Neural progenitor cell (in vitro differentiated cells): Measurements from ENCODE around the gene KRTAP2-1. TPM values are rescaled to one million over a fixed set of nuclear protein-coding genes. Genes with fewer than 3 reads are reported as not detected.

ENCODE experiments used
- DNase-seq: peaks from one replicate; pipeline ENCODE4 v3.0.0-alpha.2; 2016; ENCODE audit warnings: low spot score
- H2AFZ ChIP-seq: fragments of 200-600 bp; sonication (generic); replicated peaks from 2 replicates; pipeline ENCODE4 v1.6.1; 2016; ENCODE audit warnings: antibody characterized with exemption
- H3F3A ChIP-seq: fragments of 200-600 bp; sonication (generic); 2 replicates; pipeline ENCODE4 v1.6.1; 2016; ENCODE audit warnings: antibody characterized with exemption, low read depth
- H3K27ac ChIP-seq: fragments of 200-600 bp; sonication (generic); 2 replicates; pipeline ENCODE4 v1.5.1; 2016; ENCODE audit warnings: mild to moderate bottlenecking
- H3K27me3 ChIP-seq: fragments of 200-600 bp; sonication (generic); 2 replicates; pipeline ENCODE4 v1.6.1; 2016; ENCODE audit warnings: mild to moderate bottlenecking, moderate library complexity
- H3K36me3 ChIP-seq: fragments of 200-600 bp; sonication (generic); 2 replicates; pipeline ENCODE4 v1.5.1; 2016
- H3K4me1 ChIP-seq: fragments of 200-600 bp; sonication (generic); 2 replicates; pipeline ENCODE4 v1.6.1; 2016; ENCODE audit warnings: mixed run types
- H3K4me2 ChIP-seq: fragments of 200-600 bp; sonication (generic); 2 replicates; pipeline ENCODE4 v1.6.1; 2016
- H3K4me3 ChIP-seq: fragments of 200-600 bp; sonication (generic); 2 replicates; pipeline ENCODE4 v1.5.1; 2016
- H3K79me2 ChIP-seq: fragments of 200-600 bp; sonication (generic); 2 replicates; pipeline ENCODE4 v1.6.1; 2016; ENCODE audit warnings: low read depth
- H3K9ac ChIP-seq: fragments of 200-600 bp; sonication (generic); 2 replicates; pipeline ENCODE4 v1.6.1; 2016
- H3K9me3 ChIP-seq: fragments of 200-600 bp; sonication (generic); 2 replicates; pipeline ENCODE4 v1.5.1; 2016; ENCODE audit warnings: low read depth
- H4K20me1 ChIP-seq: fragments of 200-600 bp; sonication (generic); 2 replicates; pipeline ENCODE4 v1.6.1; 2016; ENCODE audit warnings: low read depth
- H3K27ac Mint-ChIP-seq: 3 replicates; pipeline ENCODE4 v1.8.0; 2021; ENCODE audit warnings: mixed read lengths
- H3K27me3 Mint-ChIP-seq: 2 replicates; pipeline ENCODE4 v1.8.0; 2022; ENCODE audit warnings: low read depth, mild to moderate bottlenecking, inconsistent platforms, moderate library complexity, mixed read lengths; ENCODE audit not compliant: insufficient read depth
- H3K36me3 Mint-ChIP-seq: 3 replicates; pipeline ENCODE4 v1.8.0; 2021; ENCODE audit warnings: mixed read lengths
- H3K4me1 Mint-ChIP-seq: 3 replicates; pipeline ENCODE4 v1.8.0; 2021; ENCODE audit warnings: mixed read lengths
- H3K4me3 Mint-ChIP-seq: 3 replicates; pipeline ENCODE4 v1.8.0; 2021; ENCODE audit warnings: mild to moderate bottlenecking, moderate library complexity, mixed read lengths
- H3K9me3 Mint-ChIP-seq: 3 replicates; pipeline ENCODE4 v1.8.0; 2020; ENCODE audit warnings: mixed read lengths
- CTCF ChIP-seq: fragments of 200-600 bp; sonication (generic); IDR thresholded peaks from 2 replicates; pipeline ENCODE4 v1.5.1; 2017; ENCODE audit warnings: antibody characterized with exemption, mild to moderate bottlenecking
- EZH2 ChIP-seq: fragments of 200-600 bp; sonication (generic); IDR thresholded peaks from 2 replicates; pipeline ENCODE4 v1.6.1; 2017; ENCODE audit warnings: antibody characterized with exemption, mild to moderate bottlenecking, moderate library complexity
- EZH2phosphoT487 ChIP-seq: fragments of 200-600 bp; sonication (generic); IDR thresholded peaks from 2 replicates; pipeline ENCODE4 v1.6.1; 2017; ENCODE audit warnings: antibody characterized with exemption
- total RNA-seq: library from RNA; depleted of rRNA; stranded (reverse); fragments of >200 nt; gene quantifications from 2 replicates; pipeline ENCODE4 v1.2.3, GENCODE V29; 2015; ENCODE audit warnings: low replicate concordance

The KRTAP2-1 gene
- total RNA-seq, 1 donor from 2014 or later, result not detected

- Histone ChIP-seq H3K4me1 (no peaks in the 10 kb centered on the region), H3K9me3 (no peaks in the 10 kb centered on the region), H3K27ac (no peak overlapping the region), H3K4me3 (no peak overlapping the region), H3K79me2 (no peaks in the 10 kb centered on the region), H3K4me2 (no peak overlapping the region), H3K36me3 (no peaks in the 10 kb centered on the region), H3K9ac (no peak overlapping the region), H3K27me3 (no peaks in the 10 kb centered on the region), H2AFZ (peak overlapping the region; percentile 1), H4K20me1 (no peaks in the 10 kb centered on the region), H3F3A (no peaks in the 10 kb centered on the region)
- TF ChIP-seq EZH2phosphoT487, result no peak
- TF ChIP-seq CTCF, result no peak
- no peak for TF ChIP-seq EZH2
- no peak for DNase-seq
- Mint-ChIP-seq H3K27ac (no peak overlapping the region), H3K4me3 (no peak overlapping the region), H3K9me3 (no peaks in the 10 kb centered on the region), H3K4me1 (no peaks in the 10 kb centered on the region), H3K27me3 (no peaks in the 10 kb centered on the region), H3K36me3 (no peaks in the 10 kb centered on the region)
These were observed 30.4 kb downstream of the KRTAP2-1 start for GRCh38 chr17:41016578-41017215.

GRCh38 chr17:41015454-41015853, 31.7 kb downstream of the KRTAP2-1 start:
- no peak overlapping the region for H2AFZ ChIP-seq
- H3K4me1 Mint-ChIP-seq, result no peaks in the 10 kb centered on the region

GRCh38 chr17:41013606-41014005, 33.5 kb downstream of the KRTAP2-1 start:
- no peaks in the 10 kb centered on the region for H3K27me3 Mint-ChIP-seq

More at GRCh38 chr17:41015454-41015853, 31.7 kb downstream of the KRTAP2-1 start:
- H3K36me3 Mint-ChIP-seq, result no peaks in the 10 kb centered on the region
- no peak for TF ChIP-seq EZH2
- no peak for TF ChIP-seq CTCF
- TF ChIP-seq EZH2phosphoT487, result no peak
- H3K9me3 Mint-ChIP-seq, result no peaks in the 10 kb centered on the region
- H3K4me1 ChIP-seq, result no peaks in the 10 kb centered on the region
- H3K27ac ChIP-seq, result no peak overlapping the region
- no peaks in the 10 kb centered on the region for H3K27me3 ChIP-seq
- no peaks in the 10 kb centered on the region for H3K9me3 ChIP-seq
- no peak overlapping the region for H3K4me3 Mint-ChIP-seq
- no peak overlapping the region for H3K4me2 ChIP-seq
- H4K20me1 ChIP-seq, result no peaks in the 10 kb centered on the region
- no peaks in the 10 kb centered on the region for H3K36me3 ChIP-seq
- H3K9ac ChIP-seq, result no peak overlapping the region
- no peak overlapping the region for H3K4me3 ChIP-seq
- no peak overlapping the region for H3K27ac Mint-ChIP-seq
- H3K79me2 ChIP-seq, result no peaks in the 10 kb centered on the region
- no peaks in the 10 kb centered on the region for H3K27me3 Mint-ChIP-seq
- no peaks in the 10 kb centered on the region for H3F3A ChIP-seq
- no peak for DNase-seq

GRCh38 chr17:41013181-41013580, 33.9 kb downstream of the KRTAP2-1 start:
- no peaks in the 10 kb centered on the region for H4K20me1 ChIP-seq
- H3K9me3 ChIP-seq, result no peaks in the 10 kb centered on the region
- Mint-ChIP-seq H3K36me3 (no peaks in the 10 kb centered on the region), H3K4me1 (no peaks in the 10 kb centered on the region), H3K9me3 (no peaks in the 10 kb centered on the region), H3K27ac (no peak overlapping the region), H3K4me3 (no peak overlapping the region), H3K27me3 (no peaks in the 10 kb centered on the region)
- no peaks in the 10 kb centered on the region for H3F3A ChIP-seq
- H3K36me3 ChIP-seq, result no peaks in the 10 kb centered on the region
- H2AFZ ChIP-seq, result peak overlapping the region; percentile 55
- no peak overlapping the region for H3K4me3 ChIP-seq
- no peaks in the 10 kb centered on the region for H3K27me3 ChIP-seq
- H3K9ac ChIP-seq, result no peak overlapping the region
- peaks cover 18% of the 10 kb centered on the region for H3K4me1 ChIP-seq
- H3K4me2 ChIP-seq, result no peak overlapping the region
- DNase-seq, result no peak
- H3K79me2 ChIP-seq, result no peaks in the 10 kb centered on the region
- TF ChIP-seq EZH2phosphoT487 (no peak), EZH2 (no peak), CTCF (no peak)
- H3K27ac ChIP-seq, result no peak overlapping the region

More at GRCh38 chr17:41013606-41014005, 33.5 kb downstream of the KRTAP2-1 start:
- Mint-ChIP-seq H3K4me1 (no peaks in the 10 kb centered on the region), H3K27ac (no peak overlapping the region), H3K36me3 (no peaks in the 10 kb centered on the region), H3K4me3 (no peak overlapping the region), H3K9me3 (no peaks in the 10 kb centered on the region)
- no peak for TF ChIP-seq EZH2phosphoT487
- Histone ChIP-seq H4K20me1 (no peaks in the 10 kb centered on the region), H3K9me3 (no peaks in the 10 kb centered on the region), H3K9ac (no peak overlapping the region), H3K4me3 (no peak overlapping the region), H2AFZ (no peak overlapping the region), H3K27ac (no peak overlapping the region), H3K79me2 (no peaks in the 10 kb centered on the region), H3K36me3 (no peaks in the 10 kb centered on the region), H3K27me3 (no peaks in the 10 kb centered on the region), H3K4me2 (no peak overlapping the region), H3F3A (no peaks in the 10 kb centered on the region), H3K4me1 (peaks cover 14% of the 10 kb centered on the region)
- DNase-seq, result no peak
